Ammon's horn (tissue), 1 donor: Measurements from ENCODE around the gene BUD31.
"Not testable (repeated sequence)": the region's sequence is repeated elsewhere in the genome, so short reads cannot be mapped to it uniquely, and the experiment has no call there.

ENCODE experiments used
- DNase-seq: peaks from one replicate; pipeline ENCODE4 v3.0.0-alpha.2; 2016; ENCODE audit warnings: low spot score

Gene BUD31

DNA sequence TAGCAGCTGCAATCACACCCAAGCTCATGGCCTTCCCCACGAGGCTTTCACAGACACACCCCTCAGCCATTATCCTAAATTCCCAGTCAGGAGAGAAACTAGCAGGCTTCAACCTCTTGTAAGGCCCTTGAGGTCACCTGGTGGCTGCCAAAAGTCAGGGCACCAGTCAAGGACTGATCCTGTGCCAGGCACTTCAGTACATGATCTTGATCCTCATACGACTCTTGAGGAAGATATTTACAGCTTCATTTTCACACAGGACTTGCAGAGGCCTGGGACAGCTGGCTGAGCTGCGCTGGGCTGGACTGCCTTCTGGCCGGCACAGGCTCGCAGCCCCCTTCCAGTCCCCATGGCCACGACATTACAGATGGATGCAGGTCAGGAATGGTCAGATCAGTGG lies 9.2 kb upstream of the BUD31 start:
- no peak for DNase-seq

- DNase-seq: no peak
Observed at GRCh38 chr7:99402854-99403253, 5.9 kb upstream of the BUD31 start.

DNA sequence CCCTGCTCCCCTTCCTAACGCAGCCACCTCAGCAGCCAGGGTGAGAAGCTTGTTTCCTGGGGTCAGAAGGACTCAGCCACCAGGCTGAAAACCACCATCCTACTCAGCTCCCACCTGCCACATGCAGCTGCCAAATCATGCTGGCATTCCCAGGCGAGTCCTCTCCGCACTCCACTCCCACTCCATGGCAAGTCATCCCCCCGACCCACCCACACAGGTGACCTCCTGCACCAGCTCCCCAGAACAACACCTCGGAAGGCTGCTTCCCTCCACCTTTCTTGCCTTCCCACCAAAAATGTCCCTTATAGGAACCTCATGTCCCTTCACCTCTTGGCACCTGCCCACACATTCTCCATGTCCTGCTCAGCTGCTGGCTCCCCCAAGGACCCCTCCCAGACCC lies 5.0 kb upstream of the BUD31 start:
- DNase-seq: no peak

DNA sequence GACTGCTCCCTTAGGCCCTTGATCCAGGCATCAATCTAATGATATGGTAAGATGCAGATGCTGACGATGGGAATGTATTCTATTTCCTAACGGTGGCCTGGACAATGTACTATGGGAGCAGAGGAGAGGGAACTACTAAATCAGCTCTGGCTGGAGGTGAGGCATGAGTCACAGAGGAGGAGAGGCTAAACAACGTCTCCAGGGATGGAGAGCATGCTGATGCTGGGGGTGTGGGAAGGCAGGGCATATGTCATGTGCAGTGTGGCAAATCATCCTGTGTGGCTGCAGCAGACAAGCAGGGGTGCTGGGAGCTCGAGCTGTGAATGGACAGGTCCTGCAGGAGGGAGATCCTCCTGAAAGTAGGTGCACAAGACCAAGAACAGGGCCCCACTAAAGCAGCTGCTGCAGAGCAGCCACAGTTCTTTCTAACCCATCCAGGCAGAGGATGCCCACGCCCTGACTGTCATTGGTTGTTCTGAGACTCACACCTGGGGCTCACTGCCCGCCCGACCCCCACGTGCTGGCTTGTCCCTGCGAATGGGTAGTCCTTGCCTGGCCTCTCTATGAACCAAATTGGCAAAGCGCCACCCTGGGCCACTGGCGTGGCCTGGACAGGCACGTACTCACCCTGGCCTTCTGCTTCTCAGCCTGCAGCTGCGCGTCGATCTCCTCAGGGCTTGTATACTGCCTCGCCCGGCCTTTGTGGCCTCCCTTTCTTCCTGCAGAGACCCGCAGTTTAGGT lies 4.4 kb upstream of the BUD31 start:
- DNase-seq: no peak

- DNase-seq: no peak
Observed at GRCh38 chr7:99404977-99405320, 3.8 kb upstream of the BUD31 start.

DNA sequence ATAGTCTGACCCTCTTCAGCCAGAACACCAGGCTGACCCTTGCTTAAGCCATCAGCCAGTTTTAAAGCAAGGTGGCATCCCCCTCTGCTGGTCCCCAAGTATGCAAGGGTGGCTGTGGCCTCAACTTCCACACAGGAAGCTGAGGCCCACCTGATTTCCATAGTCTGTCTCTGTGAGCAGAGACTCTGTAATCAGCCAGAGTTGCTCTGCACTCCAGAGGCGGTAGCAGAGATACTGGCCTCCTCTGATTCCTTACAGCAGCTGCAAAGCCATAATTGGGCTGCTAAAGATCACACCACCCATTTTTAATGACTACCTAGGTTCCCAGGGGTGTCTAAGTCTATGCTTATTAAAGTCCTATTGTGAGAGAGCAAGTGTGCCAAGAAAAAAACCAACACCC lies 2.2 kb upstream of the BUD31 start:
- no peak for DNase-seq

GRCh38 chr7:99407872-99408378 lies 844 bp upstream of the BUD31 start:
- DNase-seq: peak; percentile 42

GRCh38 chr7:99409192-99409572 lies 413 bp downstream of the BUD31 start:
- DNase-seq: no peak

- DNase-seq: no peak
Observed at GRCh38 chr7:99409806-99410205, 1.0 kb downstream of the BUD31 start.

DNA sequence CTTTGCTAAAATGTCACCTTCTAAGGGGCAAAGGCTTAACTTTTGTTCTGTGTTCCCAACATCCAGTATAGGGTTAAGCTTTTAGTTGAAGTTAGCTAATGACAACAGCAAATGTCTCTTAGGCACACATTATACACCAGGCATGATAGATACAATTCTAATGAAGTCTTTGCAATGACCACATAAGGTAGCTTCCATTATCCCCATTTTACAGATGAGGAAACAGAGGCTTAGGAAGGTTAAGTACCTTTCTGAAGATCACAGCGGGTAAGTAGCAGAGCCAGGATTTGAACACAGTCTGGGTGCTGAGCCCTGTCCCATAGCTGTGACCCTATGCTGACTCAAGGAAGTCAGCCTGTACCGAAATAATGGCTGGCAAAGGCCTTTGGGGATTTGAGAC lies 1.9 kb downstream of the BUD31 start:
- no peak for DNase-seq

DNA sequence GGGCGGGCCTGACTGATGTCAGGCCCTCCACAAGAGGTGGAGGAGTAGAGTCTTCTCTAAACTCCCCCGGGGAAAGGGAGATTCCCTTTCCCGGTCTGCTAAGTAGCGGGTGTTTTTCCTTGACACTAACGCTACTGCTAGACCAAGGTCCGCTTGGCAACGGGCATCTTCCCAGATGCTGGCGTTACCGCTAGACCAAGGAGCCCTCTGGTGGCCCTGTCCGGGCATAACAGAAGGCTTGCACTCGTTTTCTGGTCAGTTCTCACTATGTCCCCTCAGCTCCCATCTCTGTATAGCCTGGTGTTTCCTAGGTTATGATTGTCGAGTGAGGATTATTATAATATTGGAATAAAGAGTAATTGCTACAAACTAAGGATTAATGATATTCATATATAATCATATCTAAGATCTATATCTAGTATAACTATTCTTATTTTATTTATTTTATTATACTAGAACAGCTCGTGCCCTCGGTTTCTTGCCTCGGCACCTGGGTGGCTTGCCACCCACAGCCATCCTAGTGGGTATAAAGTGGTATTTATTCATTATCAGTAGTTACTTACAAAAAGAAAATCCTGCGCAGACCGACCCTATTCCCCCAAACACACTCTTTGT lies 6.9 kb downstream of the BUD31 start:
- peak; percentile 51 for DNase-seq

GRCh38 chr7:99418260-99418659 lies 9.5 kb downstream of the BUD31 start:
- no peak for DNase-seq

GRCh38 chr7:99419323-99420021 lies 10.7 kb downstream of the BUD31 start:
- DNase-seq: no peak

GRCh38 chr7:99420213-99420612 lies 11.4 kb downstream of the BUD31 start:
- no peak for DNase-seq

GRCh38 chr7:99420986-99421385 lies 12.2 kb downstream of the BUD31 start:
- no peak for DNase-seq

- DNase-seq: no peak
Observed at GRCh38 chr7:99422186-99422585, 13.4 kb downstream of the BUD31 start.

DNA sequence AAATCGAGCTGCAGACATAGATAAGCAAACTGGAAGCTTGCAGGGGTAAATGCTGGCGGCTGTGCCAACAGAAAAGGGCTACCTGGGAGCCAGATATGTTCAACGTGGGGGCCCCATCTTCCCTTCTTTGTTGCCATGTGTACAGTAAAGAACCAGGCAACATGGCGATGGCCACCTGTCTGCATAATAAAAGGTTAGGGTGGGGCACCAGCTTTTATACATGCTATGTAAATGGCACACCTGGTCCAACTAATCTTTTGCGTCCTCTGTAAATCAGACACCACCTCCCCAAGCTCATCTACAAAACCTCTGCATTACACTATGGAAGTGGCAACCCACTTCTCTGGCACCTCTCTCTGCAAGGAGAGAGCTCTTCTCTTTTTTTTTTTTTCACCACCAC lies 13.9 kb downstream of the BUD31 start:
- no peak for DNase-seq

DNA sequence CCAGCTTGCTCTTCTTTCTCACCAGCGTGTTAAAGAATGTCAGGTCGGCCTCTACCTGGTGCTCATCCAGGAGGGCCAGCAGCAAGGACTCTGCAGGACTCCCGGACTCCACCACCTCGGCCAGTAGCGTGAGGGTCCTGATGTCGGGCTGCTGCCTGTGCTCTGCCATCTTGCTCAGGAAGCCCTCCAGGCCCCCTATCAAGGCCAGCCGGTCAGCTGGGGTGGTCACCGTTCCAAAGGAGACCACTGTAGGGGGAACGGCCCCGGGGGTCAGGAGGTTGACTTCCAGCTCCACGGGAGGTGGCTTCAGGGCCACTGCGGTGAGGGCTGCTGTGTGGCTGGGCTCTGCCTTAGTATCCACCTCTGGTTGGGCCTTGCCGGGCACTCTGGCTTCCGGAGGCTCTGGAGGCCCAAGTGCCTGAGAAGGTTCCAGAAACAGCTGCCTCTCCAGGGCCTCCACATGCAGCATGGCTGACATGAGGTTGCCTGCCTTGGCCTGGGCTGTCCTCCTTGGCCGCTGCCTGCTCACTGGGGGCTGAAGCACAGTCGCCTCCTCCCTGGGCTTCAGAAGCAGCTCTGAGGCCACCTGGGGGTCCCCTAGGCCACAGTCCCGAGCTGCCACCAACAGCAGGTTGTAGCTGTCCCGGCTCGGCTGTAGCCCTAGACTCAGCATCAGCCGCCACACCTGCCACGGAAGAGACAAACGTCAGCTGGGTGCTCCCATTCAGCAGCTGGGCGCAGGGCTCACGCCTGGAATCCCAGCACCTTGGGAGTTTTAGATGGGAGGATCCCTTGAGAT lies 16.4 kb downstream of the BUD31 start:
- no peak for DNase-seq

DNA sequence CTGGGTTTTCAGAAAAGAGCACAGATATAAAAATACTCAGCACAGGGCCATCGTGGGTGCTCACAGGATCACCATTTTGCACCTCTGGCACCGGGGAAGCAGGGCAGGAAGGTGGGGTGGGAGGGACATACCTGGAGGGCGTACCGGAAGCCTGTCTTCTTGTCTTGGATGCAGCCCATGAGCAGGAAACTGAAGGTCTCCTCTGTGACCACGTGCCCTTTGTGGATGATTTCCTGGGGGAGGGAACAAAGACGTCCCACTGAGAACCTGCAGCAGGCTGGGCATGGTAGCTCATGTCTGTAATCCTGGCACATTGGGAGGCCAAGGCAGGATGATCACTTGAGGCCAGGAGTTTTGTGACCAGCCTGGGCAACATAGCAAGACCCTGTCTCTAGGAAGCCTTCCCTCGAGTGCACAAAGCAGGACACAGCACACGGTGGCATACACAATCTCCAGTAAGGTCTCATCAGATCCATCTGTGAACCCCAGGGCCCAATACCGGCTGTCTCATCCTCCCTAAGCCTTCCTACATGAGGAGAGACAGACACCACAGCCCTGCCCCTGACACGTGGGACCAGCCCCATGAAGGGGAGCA lies 20.3 kb downstream of the BUD31 start:
- DNase-seq: no peak

GRCh38 chr7:99429756-99430155 lies 21.0 kb downstream of the BUD31 start:
- no peak for DNase-seq

GRCh38 chr7:99431756-99432540 lies 23.2 kb downstream of the BUD31 start:
- DNase-seq: not testable (repeated sequence)
